Airway epithelial cell (primary cell): ENCODE data around the gene TARS1. TPM values are rescaled to one million over a fixed set of nuclear protein-coding genes. Genes with fewer than 3 reads are reported as not detected.

Experiments used
- total RNA-seq: library from RNA; depleted of rRNA; stranded (reverse); fragments of >200 nt; gene quantifications from 2 replicates; pipeline ENCODE4 v1.2.3, GENCODE V29; 2015

The TARS1 gene
- total RNA-seq, result 153 and 179 TPM in 2 replicates

GRCh38 chr5:33440482-33441240, at the start of gene TARS1:
Gene TARS1, plus strand, starts transcription at chr5:33440965. Its CDS starts 122 bp downstream, at chr5:33441087.

